K562 (cell line): ENCODE measurements around the gene DOK3. TPM values are rescaled to one million over a fixed set of nuclear protein-coding genes. Genes with fewer than 3 reads are reported as not detected.
A peak's percentile ranks its signal among the peaks of the same experiment; 100 is the strongest.

ENCODE experiments used
- BCOR ChIP-seq: fragments of 450-650 bp; IDR thresholded peaks from 2 replicates; pipeline ENCODE4 v1.6.1; 2016
- BDP1 ChIP-seq: IDR thresholded peaks from 3 replicates; pipeline ENCODE4 v1.6.1; 2011; ENCODE audit not compliant: insufficient read length, insufficient read depth
- BRD4 ChIP-seq: fragments of 200-600 bp; sonication (generic); IDR thresholded peaks from 2 replicates; pipeline ENCODE4 v1.6.1; 2017; ENCODE audit warnings: inconsistent platforms
- C11orf30 ChIP-seq: fragments of 450-650 bp; IDR thresholded peaks from 2 replicates; pipeline ENCODE4 v1.6.1; 2016; ENCODE audit warnings: low read depth, mild to moderate bottlenecking
- CBX1 ChIP-seq: sonication (generic); IDR thresholded peaks from 2 replicates; pipeline ENCODE4 v1.6.1; 2016; ENCODE audit warnings: antibody characterized with exemption, low read depth, mild to moderate bottlenecking
- CBX2 ChIP-seq: fragments of 200-600 bp; sonication (generic); IDR thresholded peaks from one replicate; pipeline ENCODE4 v1.6.1; 2012; ENCODE audit warnings: mild to moderate bottlenecking, low read length, inconsistent platforms; ENCODE audit not compliant: insufficient read depth, poor library complexity, severe bottlenecking
- CHD2 ChIP-seq: IDR thresholded peaks from 2 replicates; pipeline ENCODE4 v1.6.1; 2011; ENCODE audit warnings: low read depth, low read length
- DDX20 ChIP-seq: fragments of 450-650 bp; IDR thresholded peaks from 2 replicates; pipeline ENCODE4 v1.6.1; 2016; ENCODE audit warnings: missing genetic modification characterization, low read depth, mild to moderate bottlenecking, missing compliant biosample characterization, moderate library complexity
- ETV1 ChIP-seq: fragments of 450-650 bp; conservative IDR thresholded peaks from 2 replicates; pipeline ENCODE4 v1.6.1; 2016; ENCODE audit warnings: missing genetic modification characterization, control low read depth, low read depth, missing compliant biosample characterization
- EZH2 ChIP-seq: IDR thresholded peaks from 2 replicates; pipeline ENCODE4 v1.6.1; 2012; ENCODE audit warnings: low read depth, mild to moderate bottlenecking, inconsistent platforms, low read length, borderline replicate concordance
- FOXO4 ChIP-seq: fragments of 450-650 bp; formaldehyde crosslinking; IDR thresholded peaks from 2 replicates; pipeline ENCODE4 v1.4.0; 2020; ENCODE audit warnings: mild to moderate bottlenecking, moderate library complexity
- GTF2E2 ChIP-seq: fragments of 200-800 bp; sonication (Bioruptor generic); IDR thresholded peaks from 2 replicates; pipeline ENCODE4 v1.6.1; 2016; ENCODE audit warnings: missing genetic modification characterization, missing compliant biosample characterization
- MLLT1 ChIP-seq, 2 experiments: fragments of 450-650 bp; IDR thresholded peaks; 2 replicates each; pipeline ENCODE4 v1.6.1; 2016
- MTA3 ChIP-seq: fragments of 450-650 bp; formaldehyde crosslinking; IDR thresholded peaks from 2 replicates; pipeline ENCODE4 v1.6.1; 2017; ENCODE audit warnings: mild to moderate bottlenecking, borderline replicate concordance
- MXI1 ChIP-seq: IDR thresholded peaks from 2 replicates; pipeline ENCODE4 v1.6.1; 2011; ENCODE audit warnings: low read depth, mild to moderate bottlenecking, improper control_type of control experiment, low read length
- NR2F6 ChIP-seq: fragments of 450-650 bp; formaldehyde crosslinking; IDR thresholded peaks from 2 replicates; pipeline ENCODE4 v1.4.0; 2020; ENCODE audit warnings: mild to moderate bottlenecking
- NRF1 ChIP-seq, 2 experiments: fragments of 450-650 bp; IDR thresholded peaks in 1 of 2; conservative IDR thresholded peaks in 1 of 2; 2 replicates each; pipeline ENCODE4 v1.6.1; 2014; ENCODE audit warnings: mild to moderate bottlenecking in 2 of 2
- PPARD ChIP-seq: fragments of 250-450 bp; sonication (Bioruptor Pico); IDR thresholded peaks from 2 replicates; pipeline ENCODE4 v1.8.0; 2022; ENCODE audit warnings: inconsistent platforms, mild to moderate bottlenecking, moderate library complexity
- SMARCB1 ChIP-seq: IDR thresholded peaks from 2 replicates; pipeline ENCODE4 v1.6.1; 2011; ENCODE audit warnings: improper control_type of control experiment, low read depth; ENCODE audit not compliant: insufficient read length
- SREBF1 ChIP-seq: fragments of 150-350 bp; IDR thresholded peaks from 2 replicates; pipeline ENCODE4 v1.6.1; 2014; ENCODE audit warnings: antibody characterized with exemption, low read depth, low read length, borderline replicate concordance
- STAG1 ChIP-seq: sonication (generic); formaldehyde crosslinking; IDR thresholded peaks from 2 replicates; pipeline ENCODE4 v1.5.0; 2020; ENCODE audit warnings: missing genetic modification reagents, borderline replicate concordance
- TCF7 ChIP-seq: sonication (generic); IDR thresholded peaks from 2 replicates; pipeline ENCODE4 v1.6.1; 2016; ENCODE audit warnings: antibody characterized with exemption, borderline replicate concordance
- ZNF408 ChIP-seq: fragments of 250-450 bp; sonication (Bioruptor Pico); IDR thresholded peaks from 2 replicates; pipeline ENCODE4 v1.4.0; 2020; ENCODE audit warnings: low read depth, mild to moderate bottlenecking, moderate library complexity
- ZNF740 ChIP-seq, 3 experiments: fragments of 200-800 bp in 1 of 3; sonication (Bioruptor generic) in 1 of 3; sonication (generic) in 1 of 3; formaldehyde crosslinking in 1 of 3; IDR thresholded peaks; 2 replicates each; pipeline versions ENCODE4 v1.6.1 to v1.8.0; 2016 to 2022; ENCODE audit warnings: mild to moderate bottlenecking in 2 of 3, missing compliant biosample characterization in 2 of 3, missing genetic modification characterization in 2 of 3, missing genetic modification reagents in 1 of 3
- ZSCAN32 ChIP-seq: fragments of 450-650 bp; formaldehyde crosslinking; IDR thresholded peaks from 2 replicates; pipeline ENCODE4 v1.4.0; 2020; ENCODE audit warnings: mild to moderate bottlenecking, moderate library complexity
- polyA plus RNA-seq, 8 experiments: library from polyadenylated mRNA; depleted of rRNA in 4 of 8; stranded (reverse) in 5 of 8; unstranded in 3 of 8; fragments of >200 nt; fragmentation: Nextera tagmentation in 2 of 8; fragmentation: Illumina TruSeq in 1 of 8; extraction: Ambion mirVana in 2 of 8; extraction: Trizol in 1 of 8; gene quantifications; 2 replicates each; pipeline versions ENCODE4 v1.2.1 to v1.2.3, GENCODE V29; 2011 to 2014; ENCODE audit warnings: inconsistent platforms in 1 of 8, missing spikeins in 1 of 8
- total RNA-seq, 7 experiments: library from RNA; depleted of rRNA in 6 of 7; stranded (reverse); fragments of >200 nt in 6 of 7; fragmentation: Illumina TruSeq in 2 of 7; extraction: Trizol in 2 of 7; gene quantifications; 2 replicates each; pipeline versions ENCODE4 v1.2.1 to v1.2.3, GENCODE V29; 2011 to 2021; ENCODE audit warnings: low replicate concordance in 1 of 7

The DOK3 gene
- total and polyA plus RNA-seq, 9 of the 15 experiments (the other 6 are each of a cell fraction or from before 2014, with no cell fraction given) = 1.3 to 23.0 (median 8.0) TPM

GRCh38 chr5:177509381-177509951 lies at the start of gene DOK3 (continued):
- TF ChIP-seq ZNF740 (CRISPR knock-in tag; IDR thresholded peaks at IDR 0.05) (no peak), ZNF740 (tag; IDR thresholded peaks at IDR 0.05) (no peak), NRF1 (conservative IDR thresholded peaks at IDR 0.05 in 1 of 2, IDR thresholded peaks at IDR 0.05 in 1 of 2) (peak; percentile 84 to 86), MLLT1 (IDR thresholded peaks at IDR 0.05) (no peak), DDX20 (tag) (no peak), EZH2 (no peak), CHD2 (no peak), SREBF1 (no peak), CBX2 (no peak), C11orf30 (no peak), ZNF408 (no peak), SMARCB1 (no peak), FOXO4 (CRISPR knock-in tag) (no peak), BRD4 (no peak), TCF7 (no peak), BDP1 (no peak), ETV1 (tag) (peak; percentile 24; the same call in 1 of the 2 replicates), PPARD (CRISPR knock-in tag) (no peak), GTF2E2 (tag) (no peak), STAG1 (CRISPR knock-in tag) (no peak), NR2F6 (no peak), MTA3 (no peak), CBX1 (no peak), MXI1 (no peak), ZSCAN32 (CRISPR knock-in tag) (no peak), BCOR (no peak)
